HG03575 (cell line): Measurements from ENCODE around the gene GPT2.
"Not testable (repeated sequence)": the region's sequence is repeated elsewhere in the genome, so short reads cannot be mapped to it uniquely, and the experiment has no call there.

Experiments
- ATAC-seq: cut with Tn5 transposase; IDR thresholded peaks from one replicate; pipeline ENCODE4 v1.9.1; 2021; ENCODE audit not compliant: unreplicated experiment, insufficient number of reproducible peaks, low FRiP score; ENCODE audit errors: extremely low read depth

The GPT2 gene

GRCh38 chr16:46915483-46916025, 31.4 kb downstream of the GPT2 start:
- no peak for ATAC-seq

- no peak for ATAC-seq
Measured at GRCh38 chr16:46916980-46917379, 32.8 kb downstream of the GPT2 start.

- no peak for ATAC-seq
Measured at GRCh38 chr16:46918400-46918799, 34.2 kb downstream of the GPT2 start.

GRCh38 chr16:46918905-46919792, 35.0 kb downstream of the GPT2 start:
- ATAC-seq: peak; percentile 83

GRCh38 chr16:46920402-46921068, 36.4 kb downstream of the GPT2 start:
- no peak for ATAC-seq

- ATAC-seq: no peak
Measured at GRCh38 chr16:46922239-46922638, 38.1 kb downstream of the GPT2 start.

GRCh38 chr16:46923513-46924295, 39.5 kb downstream of the GPT2 start:
- ATAC-seq: no peak

- no peak for ATAC-seq
Measured at GRCh38 chr16:46924402-46924801, 40.2 kb downstream of the GPT2 start.

- no peak for ATAC-seq
Measured at GRCh38 chr16:46926470-46927225, 42.5 kb downstream of the GPT2 start.

- no peak for ATAC-seq
Measured at GRCh38 chr16:46927273-46927672, 43.1 kb downstream of the GPT2 start.

GRCh38 chr16:46928811-46929210, 44.6 kb downstream of the GPT2 start:
- no peak for ATAC-seq

- no peak for ATAC-seq
Measured at GRCh38 chr16:46929378-46930332, 45.5 kb downstream of the GPT2 start.

GRCh38 chr16:46930861-46931260, 46.7 kb downstream of the GPT2 start:
- ATAC-seq: no peak

GRCh38 chr16:46932802-46933201, 48.6 kb downstream of the GPT2 start:
- no peak for ATAC-seq

- ATAC-seq: no peak
Measured at GRCh38 chr16:46937536-46937935, 53.4 kb downstream of the GPT2 start.

- ATAC-seq: not testable (repeated sequence)
Measured at GRCh38 chr16:46944713-46945112, 60.6 kb downstream of the GPT2 start.

GRCh38 chr16:46947900-46948547, 63.9 kb downstream of the GPT2 start:
- no peak for ATAC-seq
